ENCODE results near the gene UNC119. TPM values are rescaled to one million over a fixed set of nuclear protein-coding genes. Genes with fewer than 3 reads are reported as not detected.

UNC119 gene
- total RNA-seq, 1 donor, result 21.6 TPM

DNA sequence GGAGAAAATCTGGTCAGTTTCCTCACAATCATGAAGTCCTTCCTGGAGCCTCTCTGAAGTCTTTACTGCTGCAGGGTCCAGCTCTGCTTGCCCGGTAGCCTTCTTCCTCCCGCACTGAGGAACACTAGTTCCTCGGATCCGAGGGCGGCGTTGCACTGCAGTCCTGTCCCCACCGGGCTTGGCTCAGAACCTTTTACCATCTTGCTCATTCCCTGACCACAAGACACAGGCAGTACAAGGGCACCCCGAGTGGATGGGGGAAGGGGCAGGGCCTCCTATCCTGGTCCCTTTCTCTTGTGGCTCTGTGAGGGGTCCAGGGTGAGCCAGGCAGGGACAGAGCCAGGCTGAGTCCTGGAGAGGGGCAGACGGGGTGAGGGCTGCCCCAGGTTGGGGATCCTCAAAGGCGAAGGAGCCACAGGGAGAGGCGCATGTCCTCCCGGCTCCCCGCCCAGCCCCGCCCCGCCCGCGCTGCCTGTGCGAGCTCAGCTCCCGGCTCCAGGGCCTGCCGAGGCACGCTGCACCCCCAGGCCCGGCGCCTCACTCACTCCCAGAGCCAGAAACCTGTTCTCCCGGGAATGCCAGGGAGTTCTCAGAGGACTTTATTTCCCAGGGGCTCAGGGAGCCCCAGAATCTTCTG lies 44.7 kb downstream of the UNC119 start:
- no peak for DNase-seq (ENCODE audit: low read depth)
- H3K4me3 ChIP-seq (ENCODE audit: low read depth, low read length), result no peak overlapping the region
- TF ChIP-seq CTCF (IDR thresholded peaks at IDR 0.05; ENCODE audit: insufficient read depth, low read depth, low read length), result no peak

GRCh38 chr17:28506763-28507487 lies 45.5 kb downstream of the UNC119 start:
- no peak overlapping the region for H3K4me3 ChIP-seq (ENCODE audit: low read depth, low read length)
- DNase-seq (ENCODE audit: low read depth), result no peak
- TF ChIP-seq CTCF (IDR thresholded peaks at IDR 0.05; ENCODE audit: insufficient read depth, low read depth, low read length), result no peak

- DNase-seq (ENCODE audit: low read depth), result no peak
- TF ChIP-seq CTCF (IDR thresholded peaks at IDR 0.05; ENCODE audit: insufficient read depth, low read depth, low read length), result no peak
- H3K4me3 ChIP-seq (ENCODE audit: low read depth, low read length), result no peak within 1 kb of the TSS
These were observed 46.3 kb downstream of the UNC119 start, which contains the start of gene FOXN1 for GRCh38 chr17:28505986-28506665. TSS of gene FOXN1 (plus strand) at chr17:28506348. CDS start at chr17:28523970, 17,622 bp downstream.

- H3K4me3 ChIP-seq (ENCODE audit: low read depth, low read length), result no peak overlapping the region
- DNase-seq (ENCODE audit: low read depth), result no peak
- TF ChIP-seq CTCF (IDR thresholded peaks at IDR 0.05; ENCODE audit: insufficient read depth, low read depth, low read length), result no peak
These were observed 49.0 kb downstream of the UNC119 start for GRCh38 chr17:28503420-28503819.

- H3K4me3 ChIP-seq (ENCODE audit: low read depth, low read length), result no peak overlapping the region
- TF ChIP-seq CTCF (IDR thresholded peaks at IDR 0.05; ENCODE audit: insufficient read depth, low read depth, low read length), result no peak
- DNase-seq (ENCODE audit: low read depth), result no peak
These were observed 50.8 kb downstream of the UNC119 start for GRCh38 chr17:28501421-28502284.

GRCh38 chr17:28500712-28501379 lies 51.6 kb downstream of the UNC119 start:
- no peak for DNase-seq (ENCODE audit: low read depth)
- no peak for TF ChIP-seq CTCF (IDR thresholded peaks at IDR 0.05; ENCODE audit: insufficient read depth, low read depth, low read length)

More at GRCh38 chr17:28500712-28501379, 51.6 kb downstream of the UNC119 start:
- no peak overlapping the region for H3K4me3 ChIP-seq (ENCODE audit: low read depth, low read length)

Measured in fibroblast of villous mesenchyme (primary cell).